HEK293 (cell line): ENCODE data around the gene CHMP5.

Experiments used
- GFI1B ChIP-seq: fragments of 450-650 bp; formaldehyde crosslinking; IDR thresholded peaks from 2 replicates; pipeline ENCODE4 v1.5.1; 2016; ENCODE audit warnings: missing biosample characterization, missing genetic modification characterization
- GLI4 ChIP-seq: fragments of 450-650 bp; formaldehyde crosslinking; IDR thresholded peaks from 2 replicates; pipeline ENCODE4 v1.5.1; 2016; ENCODE audit warnings: missing biosample characterization, missing genetic modification characterization
- GLIS2 ChIP-seq: fragments of 450-650 bp; formaldehyde crosslinking; IDR thresholded peaks from 2 replicates; pipeline ENCODE4 v1.5.1; 2016; ENCODE audit warnings: missing biosample characterization, missing genetic modification characterization
- HOXA7 ChIP-seq: sonication (generic); formaldehyde crosslinking; IDR thresholded peaks from 2 replicates; pipeline ENCODE4 v1.8.1; 2022; ENCODE audit warnings: missing genetic modification reagents, borderline replicate concordance
- KLF1 ChIP-seq: fragments of 450-650 bp; formaldehyde crosslinking; IDR thresholded peaks from 2 replicates; pipeline ENCODE4 v1.5.1; 2016; ENCODE audit warnings: missing biosample characterization, missing genetic modification characterization
- PATZ1 ChIP-seq: fragments of 450-650 bp; formaldehyde crosslinking; IDR thresholded peaks from 2 replicates; pipeline ENCODE4 v1.5.1; 2016; ENCODE audit warnings: missing biosample characterization, missing genetic modification characterization
- PBX3 ChIP-seq: sonication (generic); formaldehyde crosslinking; IDR thresholded peaks from 2 replicates; pipeline ENCODE4 v1.8.1; 2022; ENCODE audit warnings: mild to moderate bottlenecking, moderate library complexity, missing genetic modification reagents
- PRDM1 ChIP-seq: fragments of 450-650 bp; formaldehyde crosslinking; IDR thresholded peaks from 2 replicates; pipeline ENCODE4; 2016; ENCODE audit warnings: missing biosample characterization, missing genetic modification characterization
- SCRT2 ChIP-seq: fragments of 450-650 bp; formaldehyde crosslinking; IDR thresholded peaks from 2 replicates; pipeline ENCODE4 v1.5.1; 2016; ENCODE audit warnings: missing biosample characterization, missing genetic modification characterization
- SP3 ChIP-seq: fragments of 450-650 bp; formaldehyde crosslinking; IDR thresholded peaks from 2 replicates; pipeline ENCODE4 v1.5.1; 2016; ENCODE audit warnings: missing biosample characterization, missing genetic modification characterization
- TRIM28 ChIP-seq: IDR thresholded peaks from 2 replicates; pipeline ENCODE4 v1.6.1; 2011; ENCODE audit warnings: low read length, control low read depth, borderline replicate concordance
- ZBTB21 ChIP-seq: fragments of 450-650 bp; formaldehyde crosslinking; IDR thresholded peaks from 2 replicates; pipeline ENCODE4 v1.5.1; 2017; ENCODE audit warnings: missing biosample characterization, missing genetic modification characterization
- ZNF112 ChIP-seq: fragments of 450-650 bp; formaldehyde crosslinking; IDR thresholded peaks from 2 replicates; pipeline ENCODE4 v1.5.0; 2017; ENCODE audit warnings: missing biosample characterization, missing genetic modification characterization
- ZNF114 ChIP-seq: fragments of 450-650 bp; formaldehyde crosslinking; IDR thresholded peaks from 2 replicates; pipeline ENCODE4 v1.5.0; 2017; ENCODE audit warnings: missing biosample characterization, missing genetic modification characterization
- ZNF157 ChIP-seq: fragments of 450-650 bp; formaldehyde crosslinking; IDR thresholded peaks from 2 replicates; pipeline ENCODE4 v1.5.1; 2016; ENCODE audit warnings: missing biosample characterization, missing genetic modification characterization
- ZNF175 ChIP-seq: fragments of 450-650 bp; formaldehyde crosslinking; IDR thresholded peaks from 2 replicates; pipeline ENCODE4 v1.5.1; 2016; ENCODE audit warnings: missing biosample characterization, missing genetic modification characterization
- ZNF274 ChIP-seq, 2 experiments: fragments of 200-500 bp in 1 of 2; fragments of 450-650 bp in 1 of 2; sonication (Bioruptor generic) in 1 of 2; formaldehyde crosslinking in 1 of 2; IDR thresholded peaks; 2 replicates each; pipeline versions ENCODE4 v1.5.1 to v1.6.1; 2014 to 2016; ENCODE audit warnings: borderline replicate concordance in 1 of 2, inconsistent platforms in 1 of 2, low read length in 1 of 2, missing biosample characterization in 1 of 2, missing genetic modification characterization in 1 of 2
- ZNF324 ChIP-seq: fragments of 450-650 bp; formaldehyde crosslinking; IDR thresholded peaks from 2 replicates; pipeline ENCODE4 v1.5.1; 2016; ENCODE audit warnings: missing biosample characterization, missing genetic modification characterization
- ZNF362 ChIP-seq: fragments of 450-650 bp; formaldehyde crosslinking; IDR thresholded peaks from 2 replicates; pipeline ENCODE4 v1.5.1; 2016; ENCODE audit warnings: missing biosample characterization, missing genetic modification characterization
- ZNF366 ChIP-seq: fragments of 450-650 bp; formaldehyde crosslinking; conservative IDR thresholded peaks from 2 replicates; pipeline ENCODE4 v1.5.1; 2016; ENCODE audit warnings: missing biosample characterization, missing genetic modification characterization
- ZNF37A ChIP-seq: fragments of 450-650 bp; IDR thresholded peaks from 2 replicates; pipeline ENCODE4 v1.5.1; 2018; ENCODE audit warnings: missing biosample characterization, missing genetic modification characterization
- ZNF416 ChIP-seq: fragments of 450-650 bp; formaldehyde crosslinking; IDR thresholded peaks from 2 replicates; pipeline ENCODE4 v1.5.1; 2016; ENCODE audit warnings: missing biosample characterization, missing genetic modification characterization
- ZNF426 ChIP-seq: fragments of 450-650 bp; formaldehyde crosslinking; IDR thresholded peaks from 2 replicates; pipeline ENCODE4 v1.5.1; 2017; ENCODE audit warnings: missing biosample characterization, missing genetic modification characterization, mild to moderate bottlenecking, inconsistent platforms, moderate library complexity
- ZNF518A ChIP-seq: fragments of 450-650 bp; formaldehyde crosslinking; conservative IDR thresholded peaks from 2 replicates; pipeline ENCODE4 v1.5.1; 2016; ENCODE audit warnings: low read depth, missing biosample characterization, missing genetic modification characterization
- ZNF529 ChIP-seq: fragments of 450-650 bp; formaldehyde crosslinking; IDR thresholded peaks from 2 replicates; pipeline ENCODE4 v1.5.1; 2017; ENCODE audit warnings: missing genetic modification characterization, missing biosample characterization; ENCODE audit not compliant: insufficient replicate concordance
- ZNF580 ChIP-seq: fragments of 450-650 bp; formaldehyde crosslinking; IDR thresholded peaks from 2 replicates; pipeline ENCODE4 v1.5.1; 2016; ENCODE audit warnings: missing biosample characterization, missing genetic modification characterization
- ZNF621 ChIP-seq: fragments of 450-650 bp; formaldehyde crosslinking; IDR thresholded peaks from 2 replicates; pipeline ENCODE4 v1.5.1; 2017; ENCODE audit warnings: missing biosample characterization, missing genetic modification characterization
- ZNF626 ChIP-seq: fragments of 450-650 bp; sonication (Bioruptor Pico); formaldehyde crosslinking; IDR thresholded peaks from 2 replicates; pipeline ENCODE4 v1.5.1; 2018; ENCODE audit warnings: missing biosample characterization, missing genetic modification characterization, inconsistent platforms
- ZNF654 ChIP-seq: fragments of 450-650 bp; formaldehyde crosslinking; IDR thresholded peaks from 2 replicates; pipeline ENCODE4 v1.5.1; 2016; ENCODE audit warnings: low read depth, missing biosample characterization, missing genetic modification characterization
- ZNF747 ChIP-seq: fragments of 450-650 bp; formaldehyde crosslinking; IDR thresholded peaks from 2 replicates; pipeline ENCODE4 v1.5.1; 2016; ENCODE audit warnings: missing biosample characterization, missing genetic modification characterization
- ZNF76 ChIP-seq: fragments of 450-650 bp; formaldehyde crosslinking; IDR thresholded peaks from 2 replicates; pipeline ENCODE4; 2016; ENCODE audit warnings: low read depth, missing biosample characterization, missing genetic modification characterization, borderline replicate concordance
- ZXDB ChIP-seq: fragments of 450-650 bp; formaldehyde crosslinking; IDR thresholded peaks from 2 replicates; pipeline ENCODE4 v1.5.1; 2016; ENCODE audit warnings: missing biosample characterization, missing genetic modification characterization

Gene CHMP5

GRCh38 chr9:33233626-33234342 lies 31.1 kb upstream of the CHMP5 start (continued):
- TF ChIP-seq ZNF529 (tag by site-specific recombination) = no peak
- no peak for TF ChIP-seq ZNF366 (tag by site-specific recombination)
- peak; percentile 86; the same call in 1 of the 2 replicates for TF ChIP-seq ZBTB21 (tag by site-specific recombination)
- TF ChIP-seq SCRT2 (tag by site-specific recombination) = peak; percentile 80
- TF ChIP-seq ZNF175 (tag by site-specific recombination) = no peak
- TF ChIP-seq PBX3 (CRISPR knock-in tag) = no peak
- TF ChIP-seq ZNF324 (tag by site-specific recombination) = no peak
- TF ChIP-seq ZNF626 = no peak
- TF ChIP-seq ZNF426 (tag by site-specific recombination) = no peak
- TF ChIP-seq SP3 (tag by site-specific recombination) = no peak
- TF ChIP-seq ZNF37A (tag by site-specific recombination) = no peak
- no peak for TF ChIP-seq ZNF114 (tag by site-specific recombination)
- no peak for TF ChIP-seq GFI1B (tag by site-specific recombination)
- TF ChIP-seq ZNF76 (tag by site-specific recombination) = no peak
- no peak for TF ChIP-seq ZNF362 (tag by site-specific recombination)
- no peak for TF ChIP-seq ZNF416 (tag by site-specific recombination)
- TF ChIP-seq GLIS2 = peak; percentile 61
- TF ChIP-seq PRDM1 (tag by site-specific recombination) = no peak
- no peak for TF ChIP-seq ZNF112 (tag by site-specific recombination)
- TF ChIP-seq HOXA7 (CRISPR knock-in tag) = no peak
- TF ChIP-seq ZNF157 (tag by site-specific recombination) = no peak
- TF ChIP-seq ZNF274 (IDR thresholded peaks at IDR 0.05; ENCODE audit: low read length) = no peak
- TF ChIP-seq ZNF274 (tag by site-specific recombination; IDR thresholded peaks at IDR 0.05; ENCODE audit: borderline replicate concordance) = no peak
- TF ChIP-seq ZNF621 (tag by site-specific recombination) = no peak
- no peak for TF ChIP-seq ZNF654 (tag by site-specific recombination)
- no peak for TF ChIP-seq TRIM28
- no peak for TF ChIP-seq GLI4 (tag by site-specific recombination)
- TF ChIP-seq ZXDB (tag by site-specific recombination) = peak; percentile 41
- peak; percentile 87 for TF ChIP-seq KLF1
- peak; percentile 38; the same call in 1 of the 2 replicates for TF ChIP-seq ZNF518A (tag by site-specific recombination)
- no peak for TF ChIP-seq ZNF747 (tag by site-specific recombination)
- no peak for TF ChIP-seq ZNF580 (tag by site-specific recombination)
- peak; percentile 70 for TF ChIP-seq PATZ1
